ENCODE results near the gene MMP3.

The MMP3 gene

DNA sequence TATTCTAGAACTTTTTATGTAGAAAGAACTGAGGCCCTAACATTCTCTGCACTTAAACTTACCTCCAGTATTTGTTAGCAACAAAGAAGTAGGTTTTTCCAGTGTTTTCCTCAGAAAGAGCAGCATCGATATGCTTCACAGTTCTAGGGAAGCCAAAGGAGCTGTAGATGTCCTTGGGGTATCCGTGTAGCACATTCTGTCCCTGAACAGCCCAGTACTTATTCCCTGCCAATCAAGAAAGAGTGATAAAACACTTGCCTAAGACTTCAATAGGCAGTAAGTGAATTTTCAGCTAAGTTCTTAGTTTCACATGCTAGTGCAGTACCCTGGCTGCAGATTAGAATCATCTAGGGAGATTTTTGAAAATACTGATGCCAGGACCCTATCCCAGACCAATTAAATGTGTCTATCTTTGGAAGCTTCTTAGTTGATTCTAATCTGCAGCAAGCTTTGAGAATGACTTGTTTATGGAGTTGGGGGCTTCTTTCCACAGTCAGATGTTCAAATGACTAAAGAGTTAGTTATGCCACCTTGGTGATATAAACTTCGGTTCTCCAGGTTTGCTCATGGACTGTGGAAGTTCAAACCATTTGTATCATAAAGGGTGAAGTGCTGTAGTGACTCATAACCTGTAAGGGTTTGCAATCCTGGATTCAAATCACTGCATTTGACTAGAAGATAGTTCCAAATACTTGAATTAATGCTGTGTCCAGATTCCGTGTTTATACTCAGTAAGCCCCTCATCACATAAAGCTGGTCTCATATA is 52.0 kb downstream of the MMP3 start:
- no peak for DNase-seq (ENCODE audit: low read depth in 2 of 2)

DNA sequence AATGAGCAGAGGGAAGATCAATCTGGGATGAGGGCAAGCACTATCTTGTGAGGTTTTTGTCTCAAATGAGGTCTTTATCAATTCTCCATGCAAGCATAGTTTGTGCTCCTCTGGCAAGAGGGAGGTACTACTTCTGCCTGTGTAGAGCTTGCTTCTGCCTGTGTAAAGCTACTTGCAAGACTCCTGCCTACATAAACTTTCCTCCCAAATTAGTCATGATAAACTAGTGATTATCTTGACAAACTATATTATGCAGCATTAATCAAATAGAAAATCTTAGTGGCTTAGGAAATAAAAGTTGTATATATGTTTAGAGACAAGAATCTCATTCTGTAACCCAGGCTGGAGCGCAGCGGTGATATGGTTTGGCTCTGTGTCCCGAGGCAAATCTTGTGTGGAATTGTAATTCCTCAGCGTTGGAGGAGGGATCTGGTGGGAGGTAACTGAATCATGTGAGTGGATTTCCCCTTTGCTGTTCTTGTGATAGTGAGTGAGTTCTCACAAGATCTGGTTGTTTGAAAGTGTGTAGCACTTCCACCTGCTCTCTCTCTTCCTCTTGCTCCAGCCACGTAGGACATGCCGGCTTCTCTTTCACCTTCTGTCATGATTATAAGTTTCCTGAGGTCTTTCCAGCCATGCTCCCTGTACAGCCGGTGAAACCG is 54.9 kb downstream of the MMP3 start:
- DNase-seq (ENCODE audit: low read depth in 2 of 2), result no peak
